ENCODE measurements around the gene NPAS3.

DNA sequence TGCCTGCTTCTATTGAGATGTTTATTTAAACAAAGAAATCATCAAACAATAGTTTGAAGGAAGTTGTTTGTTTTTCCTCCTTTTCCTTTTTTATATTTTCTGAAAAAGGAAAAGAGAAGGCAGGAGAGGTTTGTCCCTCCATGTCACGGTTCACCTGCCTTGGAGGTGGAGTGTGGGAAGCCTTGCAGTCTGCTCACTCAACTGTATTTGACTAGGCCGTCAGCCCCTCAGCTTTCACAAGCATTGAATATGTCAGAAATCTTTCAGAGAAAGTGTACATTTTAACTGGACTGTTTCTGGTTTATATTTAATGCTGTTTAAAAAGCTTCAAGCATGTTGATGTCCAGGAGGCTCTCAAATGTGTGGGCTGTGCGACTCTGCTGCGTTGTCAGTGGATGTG is 370.4 kb downstream of the NPAS3 start:
- TF ChIP-seq, protein P1, sequence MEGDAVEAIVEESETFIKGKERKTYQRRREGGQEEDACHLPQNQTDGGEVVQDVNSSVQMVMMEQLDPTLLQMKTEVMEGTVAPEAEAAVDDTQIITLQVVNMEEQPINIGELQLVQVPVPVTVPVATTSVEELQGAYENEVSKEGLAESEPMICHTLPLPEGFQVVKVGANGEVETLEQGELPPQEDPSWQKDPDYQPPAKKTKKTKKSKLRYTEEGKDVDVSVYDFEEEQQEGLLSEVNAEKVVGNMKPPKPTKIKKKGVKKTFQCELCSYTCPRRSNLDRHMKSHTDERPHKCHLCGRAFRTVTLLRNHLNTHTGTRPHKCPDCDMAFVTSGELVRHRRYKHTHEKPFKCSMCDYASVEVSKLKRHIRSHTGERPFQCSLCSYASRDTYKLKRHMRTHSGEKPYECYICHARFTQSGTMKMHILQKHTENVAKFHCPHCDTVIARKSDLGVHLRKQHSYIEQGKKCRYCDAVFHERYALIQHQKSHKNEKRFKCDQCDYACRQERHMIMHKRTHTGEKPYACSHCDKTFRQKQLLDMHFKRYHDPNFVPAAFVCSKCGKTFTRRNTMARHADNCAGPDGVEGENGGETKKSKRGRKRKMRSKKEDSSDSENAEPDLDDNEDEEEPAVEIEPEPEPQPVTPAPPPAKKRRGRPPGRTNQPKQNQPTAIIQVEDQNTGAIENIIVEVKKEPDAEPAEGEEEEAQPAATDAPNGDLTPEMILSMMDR (IDR thresholded peaks at IDR 0.05) = no peak
- no peak for TF ChIP-seq POLR2A (IDR thresholded peaks at IDR 0.05; ENCODE audit: low read length)
- TF ChIP-seq, protein P2, sequence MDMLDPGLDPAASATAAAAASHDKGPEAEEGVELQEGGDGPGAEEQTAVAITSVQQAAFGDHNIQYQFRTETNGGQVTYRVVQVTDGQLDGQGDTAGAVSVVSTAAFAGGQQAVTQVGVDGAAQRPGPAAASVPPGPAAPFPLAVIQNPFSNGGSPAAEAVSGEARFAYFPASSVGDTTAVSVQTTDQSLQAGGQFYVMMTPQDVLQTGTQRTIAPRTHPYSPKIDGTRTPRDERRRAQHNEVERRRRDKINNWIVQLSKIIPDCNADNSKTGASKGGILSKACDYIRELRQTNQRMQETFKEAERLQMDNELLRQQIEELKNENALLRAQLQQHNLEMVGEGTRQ (IDR thresholded peaks at IDR 0.05) = no peak

Measured in A549 (cell line).